ENCODE results near the gene VIM.
A peak's percentile ranks its signal among the peaks of the same experiment; 100 is the strongest.

VIM gene

DNA sequence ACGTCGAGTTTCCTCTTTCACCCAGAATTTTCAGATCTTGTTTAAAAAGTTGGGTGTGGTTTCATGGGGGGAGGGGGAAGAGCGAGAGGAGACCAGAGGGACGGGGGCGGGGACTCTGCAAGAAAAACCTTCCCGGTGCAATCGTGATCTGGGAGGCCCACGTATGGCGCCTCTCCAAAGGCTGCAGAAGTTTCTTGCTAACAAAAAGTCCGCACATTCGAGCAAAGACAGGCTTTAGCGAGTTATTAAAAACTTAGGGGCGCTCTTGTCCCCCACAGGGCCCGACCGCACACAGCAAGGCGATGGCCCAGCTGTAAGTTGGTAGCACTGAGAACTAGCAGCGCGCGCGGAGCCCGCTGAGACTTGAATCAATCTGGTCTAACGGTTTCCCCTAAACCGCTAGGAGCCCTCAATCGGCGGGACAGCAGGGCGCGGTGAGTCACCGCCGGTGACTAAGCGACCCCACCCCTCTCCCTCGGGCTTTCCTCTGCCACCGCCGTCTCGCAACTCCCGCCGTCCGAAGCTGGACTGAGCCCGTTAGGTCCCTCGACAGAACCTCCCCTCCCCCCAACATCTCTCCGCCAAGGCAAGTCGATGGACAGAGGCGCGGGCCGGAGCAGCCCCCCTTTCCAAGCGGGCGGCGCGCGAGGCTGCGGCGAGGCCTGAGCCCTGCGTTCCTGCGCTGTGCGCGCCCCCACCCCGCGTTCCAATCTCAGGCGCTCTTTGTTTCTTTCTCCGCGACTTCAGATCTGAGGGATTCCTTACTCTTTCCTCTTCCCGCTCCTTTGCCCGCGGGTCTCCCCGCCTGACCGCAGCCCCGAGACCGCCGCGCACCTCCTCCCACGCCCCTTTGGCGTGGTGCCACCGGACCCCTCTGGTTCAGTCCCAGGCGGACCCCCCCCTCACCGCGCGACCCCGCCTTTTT, at the start of gene VIM:
Gene VIM (plus strand): TSS at position 151 of the 925 bp plus-strand sequence. CDS start 1,182 bp downstream, outside the sequence.
- Histone ChIP-seq H3K4me3 (ENCODE audit: low read depth, low read length) (peak within 1 kb of the TSS; percentile 99), H3K36me3 (ENCODE audit: control insufficient read depth in 2 of 2, insufficient read depth in 1 of 2, low read length in 2 of 2) (peaks cover 26 to 40% of the 10 kb centered on the region in 2 experiments), H3K27ac (ENCODE audit: extremely low read depth, low read depth, low read length) (peak within 1 kb of the TSS; percentile 97), H3K4me1 (ENCODE audit: control insufficient read depth, insufficient read depth, low read length) (peaks cover 11% of the 10 kb centered on the region), H3K9me3 (ENCODE audit: control insufficient read depth, insufficient read depth, low read depth, low read length) (no peaks in the 10 kb centered on the region)
- POLR2A ChIA-PET, result interaction anchor here (0.6 to 4.2 kb wide), 24 partner anchors 8 to 275 kb away, joined by 3 to 78 read pairs (median 6); partner anchors contain the start of gene TRDMT1
- CTCF ChIA-PET, result interaction anchor here (0.6 to 2.7 kb wide), 5 partner anchors 15 to 400 kb away, joined by 3 to 9 read pairs (median 4); no protein-coding TSS in a partner anchor
- no peak for TF ChIP-seq ZNF121 (tag by site-specific recombination; IDR thresholded peaks at IDR 0.05)
- peak; percentile 11; the same call in 1 of the 2 replicates for TF ChIP-seq ZNF10 (tag by site-specific recombination; IDR thresholded peaks at IDR 0.05)
- no peak for TF ChIP-seq ZNF211 (tag by site-specific recombination; IDR thresholded peaks at IDR 0.05; ENCODE audit: low read depth)
- TF ChIP-seq ZNF202 (tag by site-specific recombination; IDR thresholded peaks at IDR 0.05; ENCODE audit: borderline replicate concordance), result no peak
- TF ChIP-seq, protein P1, sequence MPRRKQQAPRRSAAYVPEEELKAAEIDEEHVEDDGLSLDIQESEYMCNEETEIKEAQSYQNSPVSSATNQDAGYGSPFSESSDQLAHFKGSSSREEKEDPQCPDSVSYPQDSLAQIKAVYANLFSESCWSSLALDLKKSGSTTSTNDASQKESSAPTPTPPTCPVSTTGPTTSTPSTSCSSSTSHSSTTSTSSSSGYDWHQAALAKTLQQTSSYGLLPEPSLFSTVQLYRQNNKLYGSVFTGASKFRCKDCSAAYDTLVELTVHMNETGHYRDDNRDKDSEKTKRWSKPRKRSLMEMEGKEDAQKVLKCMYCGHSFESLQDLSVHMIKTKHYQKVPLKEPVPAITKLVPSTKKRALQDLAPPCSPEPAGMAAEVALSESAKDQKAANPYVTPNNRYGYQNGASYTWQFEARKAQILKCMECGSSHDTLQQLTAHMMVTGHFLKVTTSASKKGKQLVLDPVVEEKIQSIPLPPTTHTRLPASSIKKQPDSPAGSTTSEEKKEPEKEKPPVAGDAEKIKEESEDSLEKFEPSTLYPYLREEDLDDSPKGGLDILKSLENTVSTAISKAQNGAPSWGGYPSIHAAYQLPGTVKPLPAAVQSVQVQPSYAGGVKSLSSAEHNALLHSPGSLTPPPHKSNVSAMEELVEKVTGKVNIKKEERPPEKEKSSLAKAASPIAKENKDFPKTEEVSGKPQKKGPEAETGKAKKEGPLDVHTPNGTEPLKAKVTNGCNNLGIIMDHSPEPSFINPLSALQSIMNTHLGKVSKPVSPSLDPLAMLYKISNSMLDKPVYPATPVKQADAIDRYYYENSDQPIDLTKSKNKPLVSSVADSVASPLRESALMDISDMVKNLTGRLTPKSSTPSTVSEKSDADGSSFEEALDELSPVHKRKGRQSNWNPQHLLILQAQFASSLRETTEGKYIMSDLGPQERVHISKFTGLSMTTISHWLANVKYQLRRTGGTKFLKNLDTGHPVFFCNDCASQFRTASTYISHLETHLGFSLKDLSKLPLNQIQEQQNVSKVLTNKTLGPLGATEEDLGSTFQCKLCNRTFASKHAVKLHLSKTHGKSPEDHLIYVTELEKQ (tag by site-specific recombination; IDR thresholded peaks at IDR 0.05; ENCODE audit: borderline replicate concordance), result peak; percentile 85
- no peak for TF ChIP-seq ZNF837 (tag by site-specific recombination; IDR thresholded peaks at IDR 0.05)
- TF ChIP-seq ZNF155 (tag by site-specific recombination; IDR thresholded peaks at IDR 0.05), result no peak
- TF ChIP-seq WT1 (tag by site-specific recombination; IDR thresholded peaks at IDR 0.05), result peak; percentile 82
- TF ChIP-seq, protein P2, sequence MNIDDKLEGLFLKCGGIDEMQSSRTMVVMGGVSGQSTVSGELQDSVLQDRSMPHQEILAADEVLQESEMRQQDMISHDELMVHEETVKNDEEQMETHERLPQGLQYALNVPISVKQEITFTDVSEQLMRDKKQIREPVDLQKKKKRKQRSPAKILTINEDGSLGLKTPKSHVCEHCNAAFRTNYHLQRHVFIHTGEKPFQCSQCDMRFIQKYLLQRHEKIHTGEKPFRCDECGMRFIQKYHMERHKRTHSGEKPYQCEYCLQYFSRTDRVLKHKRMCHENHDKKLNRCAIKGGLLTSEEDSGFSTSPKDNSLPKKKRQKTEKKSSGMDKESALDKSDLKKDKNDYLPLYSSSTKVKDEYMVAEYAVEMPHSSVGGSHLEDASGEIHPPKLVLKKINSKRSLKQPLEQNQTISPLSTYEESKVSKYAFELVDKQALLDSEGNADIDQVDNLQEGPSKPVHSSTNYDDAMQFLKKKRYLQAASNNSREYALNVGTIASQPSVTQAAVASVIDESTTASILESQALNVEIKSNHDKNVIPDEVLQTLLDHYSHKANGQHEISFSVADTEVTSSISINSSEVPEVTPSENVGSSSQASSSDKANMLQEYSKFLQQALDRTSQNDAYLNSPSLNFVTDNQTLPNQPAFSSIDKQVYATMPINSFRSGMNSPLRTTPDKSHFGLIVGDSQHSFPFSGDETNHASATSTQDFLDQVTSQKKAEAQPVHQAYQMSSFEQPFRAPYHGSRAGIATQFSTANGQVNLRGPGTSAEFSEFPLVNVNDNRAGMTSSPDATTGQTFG (tag by site-specific recombination; IDR thresholded peaks at IDR 0.05; ENCODE audit: borderline replicate concordance), result no peak
- peak; percentile 67 for TF ChIP-seq PRDM1 (tag by site-specific recombination; IDR thresholded peaks at IDR 0.05)
- TF ChIP-seq, protein P3, sequence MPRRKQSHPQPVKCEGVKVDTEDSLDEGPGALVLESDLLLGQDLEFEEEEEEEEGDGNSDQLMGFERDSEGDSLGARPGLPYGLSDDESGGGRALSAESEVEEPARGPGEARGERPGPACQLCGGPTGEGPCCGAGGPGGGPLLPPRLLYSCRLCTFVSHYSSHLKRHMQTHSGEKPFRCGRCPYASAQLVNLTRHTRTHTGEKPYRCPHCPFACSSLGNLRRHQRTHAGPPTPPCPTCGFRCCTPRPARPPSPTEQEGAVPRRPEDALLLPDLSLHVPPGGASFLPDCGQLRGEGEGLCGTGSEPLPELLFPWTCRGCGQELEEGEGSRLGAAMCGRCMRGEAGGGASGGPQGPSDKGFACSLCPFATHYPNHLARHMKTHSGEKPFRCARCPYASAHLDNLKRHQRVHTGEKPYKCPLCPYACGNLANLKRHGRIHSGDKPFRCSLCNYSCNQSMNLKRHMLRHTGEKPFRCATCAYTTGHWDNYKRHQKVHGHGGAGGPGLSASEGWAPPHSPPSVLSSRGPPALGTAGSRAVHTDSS (tag by site-specific recombination; IDR thresholded peaks at IDR 0.05), result no peak
- TF ChIP-seq, protein P4, sequence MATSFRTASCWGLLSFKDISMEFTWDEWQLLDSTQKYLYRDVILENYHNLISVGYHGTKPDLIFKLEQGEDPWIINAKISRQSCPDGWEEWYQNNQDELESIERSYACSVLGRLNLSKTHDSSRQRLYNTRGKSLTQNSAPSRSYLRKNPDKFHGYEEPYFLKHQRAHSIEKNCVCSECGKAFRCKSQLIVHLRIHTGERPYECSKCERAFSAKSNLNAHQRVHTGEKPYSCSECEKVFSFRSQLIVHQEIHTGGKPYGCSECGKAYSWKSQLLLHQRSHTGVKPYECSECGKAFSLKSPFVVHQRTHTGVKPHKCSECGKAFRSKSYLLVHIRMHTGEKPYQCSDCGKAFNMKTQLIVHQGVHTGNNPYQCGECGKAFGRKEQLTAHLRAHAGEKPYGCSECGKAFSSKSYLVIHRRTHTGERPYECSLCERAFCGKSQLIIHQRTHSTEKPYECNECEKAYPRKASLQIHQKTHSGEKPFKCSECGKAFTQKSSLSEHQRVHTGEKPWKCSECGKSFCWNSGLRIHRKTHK (tag by site-specific recombination; IDR thresholded peaks at IDR 0.05), result no peak
- no peak for TF ChIP-seq ZNF585B (tag by site-specific recombination; IDR thresholded peaks at IDR 0.05)
- TF ChIP-seq, protein P5, sequence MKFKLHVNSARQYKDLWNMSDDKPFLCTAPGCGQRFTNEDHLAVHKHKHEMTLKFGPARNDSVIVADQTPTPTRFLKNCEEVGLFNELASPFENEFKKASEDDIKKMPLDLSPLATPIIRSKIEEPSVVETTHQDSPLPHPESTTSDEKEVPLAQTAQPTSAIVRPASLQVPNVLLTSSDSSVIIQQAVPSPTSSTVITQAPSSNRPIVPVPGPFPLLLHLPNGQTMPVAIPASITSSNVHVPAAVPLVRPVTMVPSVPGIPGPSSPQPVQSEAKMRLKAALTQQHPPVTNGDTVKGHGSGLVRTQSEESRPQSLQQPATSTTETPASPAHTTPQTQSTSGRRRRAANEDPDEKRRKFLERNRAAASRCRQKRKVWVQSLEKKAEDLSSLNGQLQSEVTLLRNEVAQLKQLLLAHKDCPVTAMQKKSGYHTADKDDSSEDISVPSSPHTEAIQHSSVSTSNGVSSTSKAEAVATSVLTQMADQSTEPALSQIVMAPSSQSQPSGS (tag by site-specific recombination; IDR thresholded peaks at IDR 0.05; ENCODE audit: low read depth), result no peak
- peak; percentile 98 for TF ChIP-seq BCL11A (tag by site-specific recombination; IDR thresholded peaks at IDR 0.05; ENCODE audit: low read depth)
- TF ChIP-seq, protein P6, sequence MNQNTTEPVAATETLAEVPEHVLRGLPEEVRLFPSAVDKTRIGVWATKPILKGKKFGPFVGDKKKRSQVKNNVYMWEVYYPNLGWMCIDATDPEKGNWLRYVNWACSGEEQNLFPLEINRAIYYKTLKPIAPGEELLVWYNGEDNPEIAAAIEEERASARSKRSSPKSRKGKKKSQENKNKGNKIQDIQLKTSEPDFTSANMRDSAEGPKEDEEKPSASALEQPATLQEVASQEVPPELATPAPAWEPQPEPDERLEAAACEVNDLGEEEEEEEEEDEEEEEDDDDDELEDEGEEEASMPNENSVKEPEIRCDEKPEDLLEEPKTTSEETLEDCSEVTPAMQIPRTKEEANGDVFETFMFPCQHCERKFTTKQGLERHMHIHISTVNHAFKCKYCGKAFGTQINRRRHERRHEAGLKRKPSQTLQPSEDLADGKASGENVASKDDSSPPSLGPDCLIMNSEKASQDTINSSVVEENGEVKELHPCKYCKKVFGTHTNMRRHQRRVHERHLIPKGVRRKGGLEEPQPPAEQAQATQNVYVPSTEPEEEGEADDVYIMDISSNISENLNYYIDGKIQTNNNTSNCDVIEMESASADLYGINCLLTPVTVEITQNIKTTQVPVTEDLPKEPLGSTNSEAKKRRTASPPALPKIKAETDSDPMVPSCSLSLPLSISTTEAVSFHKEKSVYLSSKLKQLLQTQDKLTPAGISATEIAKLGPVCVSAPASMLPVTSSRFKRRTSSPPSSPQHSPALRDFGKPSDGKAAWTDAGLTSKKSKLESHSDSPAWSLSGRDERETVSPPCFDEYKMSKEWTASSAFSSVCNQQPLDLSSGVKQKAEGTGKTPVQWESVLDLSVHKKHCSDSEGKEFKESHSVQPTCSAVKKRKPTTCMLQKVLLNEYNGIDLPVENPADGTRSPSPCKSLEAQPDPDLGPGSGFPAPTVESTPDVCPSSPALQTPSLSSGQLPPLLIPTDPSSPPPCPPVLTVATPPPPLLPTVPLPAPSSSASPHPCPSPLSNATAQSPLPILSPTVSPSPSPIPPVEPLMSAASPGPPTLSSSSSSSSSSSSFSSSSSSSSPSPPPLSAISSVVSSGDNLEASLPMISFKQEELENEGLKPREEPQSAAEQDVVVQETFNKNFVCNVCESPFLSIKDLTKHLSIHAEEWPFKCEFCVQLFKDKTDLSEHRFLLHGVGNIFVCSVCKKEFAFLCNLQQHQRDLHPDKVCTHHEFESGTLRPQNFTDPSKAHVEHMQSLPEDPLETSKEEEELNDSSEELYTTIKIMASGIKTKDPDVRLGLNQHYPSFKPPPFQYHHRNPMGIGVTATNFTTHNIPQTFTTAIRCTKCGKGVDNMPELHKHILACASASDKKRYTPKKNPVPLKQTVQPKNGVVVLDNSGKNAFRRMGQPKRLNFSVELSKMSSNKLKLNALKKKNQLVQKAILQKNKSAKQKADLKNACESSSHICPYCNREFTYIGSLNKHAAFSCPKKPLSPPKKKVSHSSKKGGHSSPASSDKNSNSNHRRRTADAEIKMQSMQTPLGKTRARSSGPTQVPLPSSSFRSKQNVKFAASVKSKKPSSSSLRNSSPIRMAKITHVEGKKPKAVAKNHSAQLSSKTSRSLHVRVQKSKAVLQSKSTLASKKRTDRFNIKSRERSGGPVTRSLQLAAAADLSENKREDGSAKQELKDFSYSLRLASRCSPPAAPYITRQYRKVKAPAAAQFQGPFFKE (tag by site-specific recombination; IDR thresholded peaks at IDR 0.05; ENCODE audit: borderline replicate concordance), result peak; percentile 28; the same call in 1 of the 2 replicates
- TF ChIP-seq ZNF624 (tag by site-specific recombination; IDR thresholded peaks at IDR 0.05), result no peak
- peak; percentile 30; the same call in 1 of the 2 replicates for TF ChIP-seq ZNF610 (tag by site-specific recombination; IDR thresholded peaks at IDR 0.05; ENCODE audit: borderline replicate concordance)

Data from HEK293 (cell line).